Natural killer cell treated with Interleukin-12 subunit alpha and Interleukin-12 subunit beta and Interleukin-15 and Interleukin-18, amount 100 ng/mL, for 72 hours (primary cell): ENCODE measurements around the gene IL21R. TPM values are rescaled to one million over a fixed set of nuclear protein-coding genes. Genes with fewer than 3 reads are reported as not detected.

ENCODE experiments used
- ATAC-seq, 2 donors: fragments of 150-1000 bp; cut with Tn5 transposase in 1 of 2; sonication (Bioruptor Pico), chemical (Tn5 transposase) in 1 of 2; 2 replicates each; pipeline ENCODE4 v1.10.0; 2021
- DNase-seq: peaks from one replicate; pipeline ENCODE4 v3.0.0; 2022; ENCODE audit warnings: low spot score
- H3K27ac Mint-ChIP-seq, 2 donors: 1 replicate in 1 of 2; 2 replicates in 1 of 2; pipeline ENCODE4 v1.8.0; 2022; ENCODE audit warnings: mixed read lengths in 2 of 2, mild to moderate bottlenecking in 1 of 2, moderate library complexity in 1 of 2
- H3K27me3 Mint-ChIP-seq, 2 donors: 1 replicate in 1 of 2; 2 replicates in 1 of 2; pipeline ENCODE4 v1.8.0; 2022; ENCODE audit warnings: mixed read lengths in 2 of 2
- H3K36me3 Mint-ChIP-seq: one replicate; pipeline ENCODE4 v1.8.0; 2022; ENCODE audit warnings: mixed read lengths
- H3K4me1 Mint-ChIP-seq, 2 donors: 1 replicate in 1 of 2; 2 replicates in 1 of 2; pipeline ENCODE4 v1.8.0; 2022; ENCODE audit warnings: low read depth in 2 of 2, mixed read lengths in 2 of 2, mild to moderate bottlenecking in 1 of 2
- H3K4me3 Mint-ChIP-seq: one replicate; pipeline ENCODE4 v1.8.0; 2022; ENCODE audit warnings: mixed read lengths
- H3K9me3 Mint-ChIP-seq: 2 replicates; pipeline ENCODE4 v1.8.0; 2022; ENCODE audit warnings: mixed read lengths
- total RNA-seq, 2 donors: library from RNA; stranded (reverse); gene quantifications; one replicate each; pipeline ENCODE4 v1.2.3, GENCODE V29; 2022

The IL21R gene
- 10 to 100 TPM; 58.3 to 64.4 TPM for total RNA-seq

GRCh38 chr16:27401768-27402568 lies at the start of gene IL21R:
Gene IL21R, plus strand, starts transcription at chr16:27402174. Its CDS starts 27,898 bp downstream, at chr16:27430072.
- H3K4me3 Mint-ChIP-seq: peak within 1 kb of the TSS; percentile 97
- peak; percentile 89 for DNase-seq
- no peaks in the 10 kb centered on the region for H3K36me3 Mint-ChIP-seq
- H3K9me3 Mint-ChIP-seq: peaks cover 2% of the 10 kb centered on the region
- H3K27me3 Mint-ChIP-seq: no peaks in the 10 kb centered on the region
- peak within 1 kb of the TSS; percentile 90 to 96 for H3K27ac Mint-ChIP-seq
- peaks cover 63 to 71% of the 10 kb centered on the region in 2 donors for H3K4me1 Mint-ChIP-seq
- ATAC-seq: peak; percentile 84 to 88

- no peak overlapping the region for H3K4me3 Mint-ChIP-seq
- ATAC-seq (no peak), DNase-seq (no peak)
- peak overlapping the region in 1 of 2 donors; percentile 18 for H3K27ac Mint-ChIP-seq
- no peaks in the 10 kb centered on the region for H3K27me3 Mint-ChIP-seq
- H3K4me1 Mint-ChIP-seq: peaks cover 8 to 24% of the 10 kb centered on the region in 2 donors
- no peaks in the 10 kb centered on the region for H3K9me3 Mint-ChIP-seq
- peaks cover 39% of the 10 kb centered on the region for H3K36me3 Mint-ChIP-seq
These were observed 48.1 kb upstream of the IL21R start for GRCh38 chr16:27353853-27354252.

GRCh38 chr16:27355610-27356009 lies 46.4 kb upstream of the IL21R start:
- H3K27me3 Mint-ChIP-seq: no peaks in the 10 kb centered on the region

GRCh38 chr16:27356794-27357193 lies 45.2 kb upstream of the IL21R start:
- no peak for ATAC-seq
- peaks cover 29% of the 10 kb centered on the region for H3K36me3 Mint-ChIP-seq
- no peak overlapping the region for H3K27ac Mint-ChIP-seq

More at GRCh38 chr16:27355610-27356009, 46.4 kb upstream of the IL21R start:
- peak overlapping the region in 1 of 2 donors; percentile 18 for H3K27ac Mint-ChIP-seq
- H3K4me1 Mint-ChIP-seq: peaks cover 5 to 22% of the 10 kb centered on the region in 2 donors
- peak; percentile 45 to 55 for ATAC-seq
- DNase-seq: no peak
- no peaks in the 10 kb centered on the region for H3K9me3 Mint-ChIP-seq
- H3K4me3 Mint-ChIP-seq: no peak overlapping the region
- H3K36me3 Mint-ChIP-seq: peaks cover 35% of the 10 kb centered on the region

GRCh38 chr16:27359051-27359450 lies 42.9 kb upstream of the IL21R start:
- no peak for DNase-seq
- no peaks in the 10 kb centered on the region for H3K9me3 Mint-ChIP-seq
- H3K4me3 Mint-ChIP-seq: no peak overlapping the region
- H3K27me3 Mint-ChIP-seq: no peaks in the 10 kb centered on the region
- peaks cover 28% of the 10 kb centered on the region for H3K36me3 Mint-ChIP-seq
- H3K27ac Mint-ChIP-seq: no peak overlapping the region
- H3K4me1 Mint-ChIP-seq: peaks cover 9 to 26% of the 10 kb centered on the region in 2 donors
- ATAC-seq: no peak

More at GRCh38 chr16:27356794-27357193, 45.2 kb upstream of the IL21R start:
- Mint-ChIP-seq H3K9me3 (no peaks in the 10 kb centered on the region), H3K4me1 (peaks cover 5 to 23% of the 10 kb centered on the region in 2 donors), H3K4me3 (no peak overlapping the region), H3K27me3 (no peaks in the 10 kb centered on the region)
- no peak for DNase-seq

- Mint-ChIP-seq H3K27ac (no peak overlapping the region), H3K9me3 (no peaks in the 10 kb centered on the region), H3K27me3 (no peaks in the 10 kb centered on the region), H3K4me3 (no peak overlapping the region), H3K36me3 (peaks cover 23% of the 10 kb centered on the region), H3K4me1 (peaks cover 9 to 26% of the 10 kb centered on the region in 2 donors)
- DNase-seq (no peak), ATAC-seq (no peak)
These were observed 42.4 kb upstream of the IL21R start for GRCh38 chr16:27359615-27360014.

GRCh38 chr16:27361987-27362386 lies 40.0 kb upstream of the IL21R start:
- DNase-seq: no peak
- Mint-ChIP-seq H3K27me3 (no peaks in the 10 kb centered on the region), H3K4me1 (peaks cover 13 to 30% of the 10 kb centered on the region in 2 donors), H3K9me3 (no peaks in the 10 kb centered on the region), H3K36me3 (peaks cover 14% of the 10 kb centered on the region), H3K4me3 (no peak overlapping the region), H3K27ac (peak overlapping the region; percentile 47 to 63)
- no peak for ATAC-seq

- DNase-seq (no peak), ATAC-seq (no peak)
- Mint-ChIP-seq H3K4me3 (no peak overlapping the region), H3K27ac (peak overlapping the region; percentile 47 to 63), H3K4me1 (peaks cover 18 to 28% of the 10 kb centered on the region in 2 donors), H3K36me3 (peaks cover 14% of the 10 kb centered on the region), H3K9me3 (no peaks in the 10 kb centered on the region), H3K27me3 (no peaks in the 10 kb centered on the region)
These were observed 39.3 kb upstream of the IL21R start for GRCh38 chr16:27362570-27363245.

- Mint-ChIP-seq H3K9me3 (no peaks in the 10 kb centered on the region), H3K36me3 (peaks cover 14% of the 10 kb centered on the region), H3K27me3 (no peaks in the 10 kb centered on the region), H3K4me3 (no peak overlapping the region), H3K4me1 (peaks cover 23 to 34% of the 10 kb centered on the region in 2 donors), H3K27ac (peak overlapping the region in 1 of 2 donors; percentile 21)
- DNase-seq: no peak
- ATAC-seq: no peak
These were observed 38.7 kb upstream of the IL21R start for GRCh38 chr16:27363246-27363632.

GRCh38 chr16:27363797-27364196 lies 38.2 kb upstream of the IL21R start:
- Mint-ChIP-seq H3K27me3 (no peaks in the 10 kb centered on the region), H3K4me1 (peaks cover 25 to 36% of the 10 kb centered on the region in 2 donors), H3K4me3 (no peak overlapping the region), H3K27ac (peak overlapping the region in 1 of 2 donors; percentile 21), H3K9me3 (no peaks in the 10 kb centered on the region), H3K36me3 (peaks cover 12% of the 10 kb centered on the region)
- DNase-seq: no peak
- no peak for ATAC-seq

GRCh38 chr16:27364493-27365141 lies 37.4 kb upstream of the IL21R start:
- H3K4me1 Mint-ChIP-seq: peaks cover 23 to 37% of the 10 kb centered on the region in 2 donors
- ATAC-seq: no peak
- no peak for DNase-seq
- no peaks in the 10 kb centered on the region for H3K27me3 Mint-ChIP-seq
- peak overlapping the region in 1 of 2 donors; percentile 15 for H3K27ac Mint-ChIP-seq
- no peaks in the 10 kb centered on the region for H3K9me3 Mint-ChIP-seq
- H3K36me3 Mint-ChIP-seq: peaks cover 9% of the 10 kb centered on the region
- H3K4me3 Mint-ChIP-seq: no peak overlapping the region

- H3K27ac Mint-ChIP-seq: peak overlapping the region; percentile 37 to 50
- peaks cover 31 to 43% of the 10 kb centered on the region in 2 donors for H3K4me1 Mint-ChIP-seq
- ATAC-seq (no peak), DNase-seq (no peak)
- H3K36me3 Mint-ChIP-seq: peaks cover 14% of the 10 kb centered on the region
- H3K9me3 Mint-ChIP-seq: peaks cover 4% of the 10 kb centered on the region
- no peak overlapping the region for H3K4me3 Mint-ChIP-seq
- no peaks in the 10 kb centered on the region for H3K27me3 Mint-ChIP-seq
These were observed 36.6 kb upstream of the IL21R start for GRCh38 chr16:27365142-27366089.
